HEK293 (cell line): ENCODE data around the gene SAMD3.

Experiments used
- CTCF ChIA-PET: fragments of 350-600 bp; formaldehyde crosslinking; extraction: SDS; loops from one replicate; lab custom pipeline; 2021; ENCODE audit warnings: antibody characterized with exemption; lab: Yijun Ruan, JAX
- POLR2A ChIA-PET: fragments of 300-600 bp; formaldehyde crosslinking; extraction: SDS; loops from one replicate; lab custom pipeline; 2020; ENCODE audit warnings: antibody characterized with exemption, inconsistent platforms; lab: Yijun Ruan, JAX
- H3K27ac ChIP-seq: fragments of 200-500 bp; sonication (Bioruptor generic); 2 replicates; pipeline ENCODE4 v1.5.1; 2014; ENCODE audit warnings: low read depth, low read length, control low read depth, inconsistent platforms; ENCODE audit errors: extremely low read depth
- H3K36me3 ChIP-seq, 2 experiments: fragments of 200-500 bp in 1 of 2; sonication (Bioruptor generic) in 1 of 2; 1 replicate in 1 of 2; 2 replicates in 1 of 2; pipeline ENCODE4 v1.5.1; 2014 to 2017; ENCODE audit warnings: inconsistent platforms in 2 of 2, low read length in 2 of 2; ENCODE audit not compliant: control insufficient read depth in 2 of 2, insufficient read depth in 1 of 2
- H3K4me1 ChIP-seq: fragments of 200-500 bp; sonication (Bioruptor generic); 2 replicates; pipeline ENCODE4 v1.5.1; 2014; ENCODE audit warnings: mild to moderate bottlenecking, low read length, inconsistent platforms; ENCODE audit not compliant: control insufficient read depth, insufficient read depth
- H3K4me3 ChIP-seq: 2 replicates; pipeline ENCODE4 v1.5.1; 2011; ENCODE audit warnings: low read depth, mild to moderate bottlenecking, control low read depth, low read length, moderate library complexity
- H3K9me3 ChIP-seq: fragments of 200-500 bp; sonication (Bioruptor generic); 2 replicates; pipeline ENCODE4 v1.5.1; 2014; ENCODE audit warnings: low read depth, low read length, inconsistent platforms; ENCODE audit not compliant: control insufficient read depth, insufficient read depth
- GLIS1 ChIP-seq: fragments of 450-650 bp; formaldehyde crosslinking; IDR thresholded peaks from 2 replicates; pipeline ENCODE4 v1.5.1; 2016; ENCODE audit warnings: missing biosample characterization, missing genetic modification characterization
- KLF9 ChIP-seq: fragments of 450-650 bp; formaldehyde crosslinking; IDR thresholded peaks from 2 replicates; pipeline ENCODE4 v1.5.1; 2016; ENCODE audit warnings: missing biosample characterization, missing genetic modification characterization, low read depth
- OSR2 ChIP-seq: fragments of 450-650 bp; formaldehyde crosslinking; IDR thresholded peaks from 2 replicates; pipeline ENCODE4 v1.5.1; 2016; ENCODE audit warnings: missing biosample characterization, missing genetic modification characterization
- SP7 ChIP-seq: fragments of 450-650 bp; formaldehyde crosslinking; IDR thresholded peaks from 2 replicates; pipeline ENCODE4 v1.5.1; 2016; ENCODE audit warnings: missing biosample characterization, missing genetic modification characterization
- YY2 ChIP-seq: fragments of 450-650 bp; formaldehyde crosslinking; IDR thresholded peaks from 2 replicates; pipeline ENCODE4 v1.5.1; 2016; ENCODE audit warnings: missing biosample characterization, missing genetic modification characterization
- ZFP41 ChIP-seq: fragments of 450-650 bp; formaldehyde crosslinking; IDR thresholded peaks from 2 replicates; pipeline ENCODE4 v1.5.1; 2016; ENCODE audit warnings: missing biosample characterization, missing genetic modification characterization, borderline replicate concordance
- ZNF10 ChIP-seq: fragments of 450-650 bp; formaldehyde crosslinking; IDR thresholded peaks from 2 replicates; pipeline ENCODE4 v1.5.1; 2017; ENCODE audit warnings: missing biosample characterization, missing genetic modification characterization
- ZNF121 ChIP-seq: fragments of 450-650 bp; formaldehyde crosslinking; IDR thresholded peaks from 2 replicates; pipeline ENCODE4 v1.5.1; 2016; ENCODE audit warnings: missing biosample characterization, missing genetic modification characterization
- ZNF302 ChIP-seq: fragments of 450-650 bp; formaldehyde crosslinking; IDR thresholded peaks from 2 replicates; pipeline ENCODE4 v1.5.1; 2016; ENCODE audit warnings: missing biosample characterization, missing genetic modification characterization, low read depth
- ZNF350 ChIP-seq: fragments of 450-650 bp; formaldehyde crosslinking; IDR thresholded peaks from 2 replicates; pipeline ENCODE4 v1.5.0; 2017; ENCODE audit warnings: missing biosample characterization, mild to moderate bottlenecking, missing genetic modification characterization
- ZNF423 ChIP-seq: fragments of 450-650 bp; formaldehyde crosslinking; IDR thresholded peaks from 2 replicates; pipeline ENCODE4 v1.5.1; 2016; ENCODE audit warnings: missing biosample characterization, missing genetic modification characterization
- ZNF549 ChIP-seq: fragments of 450-650 bp; IDR thresholded peaks from 2 replicates; pipeline ENCODE4 v1.5.1; 2018; ENCODE audit warnings: missing biosample characterization, missing genetic modification characterization, mild to moderate bottlenecking, inconsistent platforms, moderate library complexity
- ZNF600 ChIP-seq: fragments of 450-650 bp; formaldehyde crosslinking; IDR thresholded peaks from 2 replicates; pipeline ENCODE4 v1.5.1; 2016; ENCODE audit warnings: missing biosample characterization, missing genetic modification characterization
- ZNF621 ChIP-seq: fragments of 450-650 bp; formaldehyde crosslinking; IDR thresholded peaks from 2 replicates; pipeline ENCODE4 v1.5.1; 2017; ENCODE audit warnings: missing biosample characterization, missing genetic modification characterization
- ZNF624 ChIP-seq: fragments of 450-650 bp; formaldehyde crosslinking; IDR thresholded peaks from 2 replicates; pipeline ENCODE4 v1.5.1; 2017; ENCODE audit warnings: missing biosample characterization, missing genetic modification characterization
- ZNF654 ChIP-seq: fragments of 450-650 bp; formaldehyde crosslinking; IDR thresholded peaks from 2 replicates; pipeline ENCODE4 v1.5.1; 2016; ENCODE audit warnings: low read depth, missing biosample characterization, missing genetic modification characterization
- ZNF664 ChIP-seq: fragments of 450-650 bp; formaldehyde crosslinking; IDR thresholded peaks from 2 replicates; pipeline ENCODE4 v1.5.1; 2016; ENCODE audit warnings: missing biosample characterization, missing genetic modification characterization
- TF ChIP-seq, protein P1 (sequence below): fragments of 450-650 bp; formaldehyde crosslinking; IDR thresholded peaks from 2 replicates; pipeline ENCODE4 v1.5.1; 2016; ENCODE audit warnings: missing biosample characterization, missing genetic modification characterization
- TF ChIP-seq, protein P2 (sequence below): fragments of 450-650 bp; formaldehyde crosslinking; IDR thresholded peaks from 2 replicates; pipeline ENCODE4 v1.5.1; 2016; ENCODE audit warnings: missing biosample characterization, missing genetic modification characterization
- TF ChIP-seq, protein P3 (sequence below): fragments of 450-650 bp; formaldehyde crosslinking; conservative IDR thresholded peaks from 2 replicates; pipeline ENCODE4 v1.5.1; 2016; ENCODE audit warnings: low read depth, missing biosample characterization, missing genetic modification characterization
- TF ChIP-seq, protein P4 (sequence below): fragments of 450-650 bp; formaldehyde crosslinking; IDR thresholded peaks from 2 replicates; pipeline ENCODE4 v1.5.1; 2017; ENCODE audit warnings: missing biosample characterization, missing genetic modification characterization
- TF ChIP-seq, protein P5 (sequence below): IDR thresholded peaks from 2 replicates; pipeline ENCODE4 v1.6.1; 2011; ENCODE audit warnings: mild to moderate bottlenecking, low read depth, low read length, borderline replicate concordance

SAMD3 gene

DNA sequence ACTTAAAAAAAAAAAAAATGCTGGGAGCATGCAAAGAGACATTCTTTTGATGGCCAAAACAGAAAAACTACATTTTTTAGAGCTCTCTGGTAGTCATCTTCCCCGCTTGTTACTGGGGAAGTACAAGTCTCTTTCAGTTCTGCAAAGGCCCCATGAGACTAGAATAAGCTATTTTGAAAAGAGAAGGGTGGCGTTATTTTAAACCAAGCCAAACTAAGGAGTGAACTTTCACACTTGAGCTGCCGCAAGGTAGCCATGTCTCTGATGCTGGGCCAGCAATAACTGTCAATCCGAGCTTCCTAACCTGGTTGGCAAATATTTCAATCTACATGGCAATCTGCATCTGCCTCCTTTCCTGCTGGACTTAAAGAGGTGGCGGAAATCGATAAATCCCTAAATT is 107.7 kb downstream of the SAMD3 start:
- TF ChIP-seq, protein P1, sequence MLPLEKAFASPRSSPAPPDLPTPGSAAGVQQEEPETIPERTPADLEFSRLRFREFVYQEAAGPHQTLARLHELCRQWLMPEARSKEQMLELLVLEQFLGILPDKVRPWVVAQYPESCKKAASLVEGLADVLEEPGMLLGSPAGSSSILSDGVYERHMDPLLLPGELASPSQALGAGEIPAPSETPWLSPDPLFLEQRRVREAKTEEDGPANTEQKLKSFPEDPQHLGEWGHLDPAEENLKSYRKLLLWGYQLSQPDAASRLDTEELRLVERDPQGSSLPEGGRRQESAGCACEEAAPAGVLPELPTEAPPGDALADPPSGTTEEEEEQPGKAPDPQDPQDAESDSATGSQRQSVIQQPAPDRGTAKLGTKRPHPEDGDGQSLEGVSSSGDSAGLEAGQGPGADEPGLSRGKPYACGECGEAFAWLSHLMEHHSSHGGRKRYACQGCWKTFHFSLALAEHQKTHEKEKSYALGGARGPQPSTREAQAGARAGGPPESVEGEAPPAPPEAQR (tag by site-specific recombination): no peak
- no peak for TF ChIP-seq ZNF654 (tag by site-specific recombination)
- no peak for TF ChIP-seq GLIS1 (tag by site-specific recombination)
- TF ChIP-seq SP7: no peak
- no peak for TF ChIP-seq ZNF621 (tag by site-specific recombination)
- TF ChIP-seq, protein P2, sequence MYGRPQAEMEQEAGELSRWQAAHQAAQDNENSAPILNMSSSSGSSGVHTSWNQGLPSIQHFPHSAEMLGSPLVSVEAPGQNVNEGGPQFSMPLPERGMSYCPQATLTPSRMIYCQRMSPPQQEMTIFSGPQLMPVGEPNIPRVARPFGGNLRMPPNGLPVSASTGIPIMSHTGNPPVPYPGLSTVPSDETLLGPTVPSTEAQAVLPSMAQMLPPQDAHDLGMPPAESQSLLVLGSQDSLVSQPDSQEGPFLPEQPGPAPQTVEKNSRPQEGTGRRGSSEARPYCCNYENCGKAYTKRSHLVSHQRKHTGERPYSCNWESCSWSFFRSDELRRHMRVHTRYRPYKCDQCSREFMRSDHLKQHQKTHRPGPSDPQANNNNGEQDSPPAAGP (tag by site-specific recombination): no peak
- TF ChIP-seq ZFP41: no peak
- TF ChIP-seq, protein P3, sequence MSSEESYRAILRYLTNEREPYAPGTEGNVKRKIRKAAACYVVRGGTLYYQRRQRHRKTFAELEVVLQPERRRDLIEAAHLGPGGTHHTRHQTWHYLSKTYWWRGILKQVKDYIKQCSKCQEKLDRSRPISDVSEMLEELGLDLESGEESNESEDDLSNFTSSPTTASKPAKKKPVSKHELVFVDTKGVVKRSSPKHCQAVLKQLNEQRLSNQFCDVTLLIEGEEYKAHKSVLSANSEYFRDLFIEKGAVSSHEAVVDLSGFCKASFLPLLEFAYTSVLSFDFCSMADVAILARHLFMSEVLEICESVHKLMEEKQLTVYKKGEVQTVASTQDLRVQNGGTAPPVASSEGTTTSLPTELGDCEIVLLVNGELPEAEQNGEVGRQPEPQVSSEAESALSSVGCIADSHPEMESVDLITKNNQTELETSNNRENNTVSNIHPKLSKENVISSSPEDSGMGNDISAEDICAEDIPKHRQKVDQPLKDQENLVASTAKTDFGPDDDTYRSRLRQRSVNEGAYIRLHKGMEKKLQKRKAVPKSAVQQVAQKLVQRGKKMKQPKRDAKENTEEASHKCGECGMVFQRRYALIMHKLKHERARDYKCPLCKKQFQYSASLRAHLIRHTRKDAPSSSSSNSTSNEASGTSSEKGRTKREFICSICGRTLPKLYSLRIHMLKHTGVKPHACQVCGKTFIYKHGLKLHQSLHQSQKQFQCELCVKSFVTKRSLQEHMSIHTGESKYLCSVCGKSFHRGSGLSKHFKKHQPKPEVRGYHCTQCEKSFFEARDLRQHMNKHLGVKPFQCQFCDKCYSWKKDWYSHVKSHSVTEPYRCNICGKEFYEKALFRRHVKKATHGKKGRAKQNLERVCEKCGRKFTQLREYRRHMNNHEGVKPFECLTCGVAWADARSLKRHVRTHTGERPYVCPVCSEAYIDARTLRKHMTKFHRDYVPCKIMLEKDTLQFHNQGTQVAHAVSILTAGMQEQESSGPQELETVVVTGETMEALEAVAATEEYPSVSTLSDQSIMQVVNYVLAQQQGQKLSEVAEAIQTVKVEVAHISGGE (tag by site-specific recombination): no peak
- TF ChIP-seq ZNF302: no peak
- no peak for TF ChIP-seq ZNF10 (tag by site-specific recombination)
- TF ChIP-seq ZNF549: no peak
- no peak for TF ChIP-seq KLF9
- TF ChIP-seq ZNF624 (tag by site-specific recombination): no peak
- TF ChIP-seq ZNF600 (tag by site-specific recombination): no peak
- no peak for TF ChIP-seq YY2
- TF ChIP-seq, protein P4, sequence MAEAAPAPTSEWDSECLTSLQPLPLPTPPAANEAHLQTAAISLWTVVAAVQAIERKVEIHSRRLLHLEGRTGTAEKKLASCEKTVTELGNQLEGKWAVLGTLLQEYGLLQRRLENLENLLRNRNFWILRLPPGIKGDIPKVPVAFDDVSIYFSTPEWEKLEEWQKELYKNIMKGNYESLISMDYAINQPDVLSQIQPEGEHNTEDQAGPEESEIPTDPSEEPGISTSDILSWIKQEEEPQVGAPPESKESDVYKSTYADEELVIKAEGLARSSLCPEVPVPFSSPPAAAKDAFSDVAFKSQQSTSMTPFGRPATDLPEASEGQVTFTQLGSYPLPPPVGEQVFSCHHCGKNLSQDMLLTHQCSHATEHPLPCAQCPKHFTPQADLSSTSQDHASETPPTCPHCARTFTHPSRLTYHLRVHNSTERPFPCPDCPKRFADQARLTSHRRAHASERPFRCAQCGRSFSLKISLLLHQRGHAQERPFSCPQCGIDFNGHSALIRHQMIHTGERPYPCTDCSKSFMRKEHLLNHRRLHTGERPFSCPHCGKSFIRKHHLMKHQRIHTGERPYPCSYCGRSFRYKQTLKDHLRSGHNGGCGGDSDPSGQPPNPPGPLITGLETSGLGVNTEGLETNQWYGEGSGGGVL (tag by site-specific recombination): no peak
- no peak for TF ChIP-seq ZNF121 (tag by site-specific recombination)
- TF ChIP-seq ZNF423 (tag by site-specific recombination): no peak
- H3K9me3 ChIP-seq: no peaks in the 10 kb centered on the region
- peaks cover 0 to 13% of the 10 kb centered on the region in 2 experiments; a peak in 1 of 3 replicates for H3K36me3 ChIP-seq
- no peak overlapping the region for H3K27ac ChIP-seq
- POLR2A ChIA-PET: no interaction called here
- H3K4me1 ChIP-seq: no peaks in the 10 kb centered on the region
- CTCF ChIA-PET: interaction anchor here (0.9 kb wide), 1 partner anchor 171 kb away, joined by 3 read pairs; no protein-coding TSS in a partner anchor
- no peak overlapping the region for H3K4me3 ChIP-seq

DNA sequence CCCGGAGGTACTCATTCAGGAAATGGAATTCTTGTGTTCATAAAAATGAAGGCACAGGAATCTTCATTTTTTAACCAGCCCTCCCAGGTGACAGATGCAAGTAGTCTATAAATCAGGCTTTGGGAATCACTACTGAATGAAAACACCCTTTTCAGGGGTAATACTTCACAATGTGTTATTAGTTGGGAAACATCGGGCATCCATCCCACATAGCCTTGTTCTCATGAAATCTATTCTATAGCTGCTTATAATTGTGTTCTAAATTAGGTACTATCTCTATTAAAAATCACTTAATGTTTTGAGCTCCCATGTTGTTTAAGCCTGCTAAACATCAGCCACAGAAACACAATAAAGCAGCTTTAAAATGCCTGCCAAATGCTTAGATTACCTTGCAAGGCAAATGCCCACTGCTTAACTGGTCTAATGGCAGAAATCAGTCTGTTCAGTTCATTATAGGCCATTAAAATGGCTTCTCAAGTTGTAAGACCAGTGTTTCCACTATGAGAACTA is 109.5 kb downstream of the SAMD3 start:
- Histone ChIP-seq H3K9me3 (no peaks in the 10 kb centered on the region), H3K4me1 (no peaks in the 10 kb centered on the region), H3K27ac (no peak overlapping the region), H3K36me3 (peaks cover 0 to 13% of the 10 kb centered on the region in 2 experiments; a peak in 2 of 3 replicates), H3K4me3 (no peak overlapping the region)
- ChIA-PET POLR2A (no interaction called here), CTCF (interaction anchor here (0.6 kb wide), 1 partner anchor 10 kb away, joined by 3 read pairs; no protein-coding TSS in a partner anchor)
- TF ChIP-seq ZNF350 (no peak), OSR2 (tag by site-specific recombination) (no peak), ZNF664 (tag by site-specific recombination) (no peak)
- TF ChIP-seq, protein P5, sequence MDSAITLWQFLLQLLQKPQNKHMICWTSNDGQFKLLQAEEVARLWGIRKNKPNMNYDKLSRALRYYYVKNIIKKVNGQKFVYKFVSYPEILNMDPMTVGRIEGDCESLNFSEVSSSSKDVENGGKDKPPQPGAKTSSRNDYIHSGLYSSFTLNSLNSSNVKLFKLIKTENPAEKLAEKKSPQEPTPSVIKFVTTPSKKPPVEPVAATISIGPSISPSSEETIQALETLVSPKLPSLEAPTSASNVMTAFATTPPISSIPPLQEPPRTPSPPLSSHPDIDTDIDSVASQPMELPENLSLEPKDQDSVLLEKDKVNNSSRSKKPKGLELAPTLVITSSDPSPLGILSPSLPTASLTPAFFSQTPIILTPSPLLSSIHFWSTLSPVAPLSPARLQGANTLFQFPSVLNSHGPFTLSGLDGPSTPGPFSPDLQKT: no peak
